ENCODE measurements around the gene APOL2. TPM values are rescaled to one million over a fixed set of nuclear protein-coding genes. Genes with fewer than 3 reads are reported as not detected.

APOL2 gene
- total RNA-seq, 1 experiment from 2014 or later: 16.0 TPM

GRCh38 chr22:36247955-36248354, 8.6 kb upstream of the APOL2 start:
- Mint-ChIP-seq H3K4me3 (ENCODE audit: unreplicated experiment) (no peak overlapping the region), H3K4me1 (ENCODE audit: insufficient read depth, unreplicated experiment) (no peaks in the 10 kb centered on the region), H3K27me3 (ENCODE audit: insufficient read depth, unreplicated experiment) (no peaks in the 10 kb centered on the region), H3K27ac (ENCODE audit: low read depth, unreplicated experiment) (no peak overlapping the region), H3K36me3 (ENCODE audit: insufficient read depth, unreplicated experiment) (no peaks in the 10 kb centered on the region), H3K9me3 (ENCODE audit: unreplicated experiment) (no peaks in the 10 kb centered on the region)
- no peak for TF ChIP-seq CTCF (IDR thresholded peaks at IDR 0.05; ENCODE audit: unreplicated experiment)
- ChIA-PET CTCF (interaction anchor here (0.6 to 0.7 kb wide), 2 partner anchors 9 to 1099 kb away, joined by 3 read pairs; partner anchors contain the start of gene APOL2), POLR2A (interaction anchor here (0.9 kb wide), 1 partner anchor 600 kb away, joined by 4 read pairs; the partner anchor contains the start of gene APOL6)
- no TSS peak for BruUV-seq (replicated peaks)
- intact Hi-C loops (cut with micrococcal nuclease): no loop called here
- no peak for DNase-seq (ENCODE audit: unreplicated experiment)

- Mint-ChIP-seq H3K4me1 (ENCODE audit: insufficient read depth, unreplicated experiment) (no peaks in the 10 kb centered on the region), H3K27ac (ENCODE audit: low read depth, unreplicated experiment) (no peak overlapping the region), H3K9me3 (ENCODE audit: unreplicated experiment) (no peaks in the 10 kb centered on the region), H3K4me3 (ENCODE audit: unreplicated experiment) (no peak overlapping the region), H3K36me3 (ENCODE audit: insufficient read depth, unreplicated experiment) (no peaks in the 10 kb centered on the region), H3K27me3 (ENCODE audit: insufficient read depth, unreplicated experiment) (no peaks in the 10 kb centered on the region)
- DNase-seq (ENCODE audit: unreplicated experiment): no peak
- ChIA-PET POLR2A (interaction anchor here (0.7 kb wide), 1 partner anchor 252 kb away, joined by 3 read pairs; no protein-coding TSS in a partner anchor), CTCF (no interaction called here)
- BruUV-seq (replicated peaks): no TSS peak
- TF ChIP-seq CTCF (IDR thresholded peaks at IDR 0.05; ENCODE audit: unreplicated experiment): no peak
- intact Hi-C loops (cut with micrococcal nuclease): no loop called here
Measured at GRCh38 chr22:36246718-36247117, 7.4 kb upstream of the APOL2 start.

- BruUV-seq (replicated peaks): no TSS peak
- H3K27ac Mint-ChIP-seq (ENCODE audit: low read depth, unreplicated experiment): no peak overlapping the region
- no peaks in the 10 kb centered on the region for H3K4me1 Mint-ChIP-seq (ENCODE audit: insufficient read depth, unreplicated experiment)
Measured at GRCh38 chr22:36245805-36246356, 6.6 kb upstream of the APOL2 start.

More at GRCh38 chr22:36245805-36246356, 6.6 kb upstream of the APOL2 start:
- intact Hi-C loops (cut with micrococcal nuclease): no loop called here
- no peak overlapping the region for H3K4me3 Mint-ChIP-seq (ENCODE audit: unreplicated experiment)
- no peak for TF ChIP-seq CTCF (IDR thresholded peaks at IDR 0.05; ENCODE audit: unreplicated experiment)
- no peak for DNase-seq (ENCODE audit: unreplicated experiment)
- H3K9me3 Mint-ChIP-seq (ENCODE audit: unreplicated experiment): no peaks in the 10 kb centered on the region
- H3K36me3 Mint-ChIP-seq (ENCODE audit: insufficient read depth, unreplicated experiment): no peaks in the 10 kb centered on the region
- CTCF ChIA-PET: no interaction called here
- POLR2A ChIA-PET: interaction anchor here (0.7 kb wide), 1 partner anchor 251 kb away, joined by 3 read pairs; no protein-coding TSS in a partner anchor
- no peaks in the 10 kb centered on the region for H3K27me3 Mint-ChIP-seq (ENCODE audit: insufficient read depth, unreplicated experiment)

All from MCF 10A (cell line).